ENCODE data around the gene XRCC3.
"Not testable (repeated sequence)": the region's sequence is repeated elsewhere in the genome, so short reads cannot be mapped to it uniquely, and the experiment has no call there.

XRCC3 gene

GRCh38 chr14:103663506-103663905 is 51.7 kb downstream of the XRCC3 start:
- ATAC-seq (no peak), DNase-seq (no peak)

- ATAC-seq, result no peak
Observed at GRCh38 chr14:103662591-103662990, 52.7 kb downstream of the XRCC3 start.

GRCh38 chr14:103662029-103662428 is 53.2 kb downstream of the XRCC3 start:
- ATAC-seq, result no peak
- no peak for DNase-seq

More at GRCh38 chr14:103662591-103662990, 52.7 kb downstream of the XRCC3 start:
- DNase-seq, result no peak

GRCh38 chr14:103659631-103660030 is 55.6 kb downstream of the XRCC3 start:
- ATAC-seq (no peak), DNase-seq (no peak)

GRCh38 chr14:103657471-103657870 is 57.8 kb downstream of the XRCC3 start:
- no peak for DNase-seq
- ATAC-seq, result no peak

- ATAC-seq (no peak), DNase-seq (no peak)
Observed at GRCh38 chr14:103656756-103657133, 58.5 kb downstream of the XRCC3 start.

GRCh38 chr14:103656031-103656755 is 59.1 kb downstream of the XRCC3 start:
- no peak for ATAC-seq
- DNase-seq, result no peak

- ATAC-seq (no peak), DNase-seq (no peak)
Observed at GRCh38 chr14:103654619-103655018, 60.6 kb downstream of the XRCC3 start.

- no peak for DNase-seq
- ATAC-seq, result no peak
Observed at GRCh38 chr14:103653805-103654204, 61.4 kb downstream of the XRCC3 start.

GRCh38 chr14:103653336-103653735 is 61.9 kb downstream of the XRCC3 start:
- ATAC-seq, DNase-seq: not testable (repeated sequence)

GRCh38 chr14:103652806-103653205 is 62.4 kb downstream of the XRCC3 start:
- DNase-seq, result no peak
- no peak for ATAC-seq

GRCh38 chr14:103651585-103651984 is 63.7 kb downstream of the XRCC3 start:
- ATAC-seq (no peak), DNase-seq (no peak)

GRCh38 chr14:103650213-103650612 is 65.0 kb downstream of the XRCC3 start:
- ATAC-seq (no peak), DNase-seq (no peak)

GRCh38 chr14:103649001-103649400 is 66.2 kb downstream of the XRCC3 start:
- DNase-seq (no peak), ATAC-seq (no peak)
